HG03469 (cell line): Measurements from ENCODE around the gene HMCN1.

ENCODE experiments used
- ATAC-seq: cut with Tn5 transposase; IDR thresholded peaks from one replicate; pipeline ENCODE4 v1.9.1; 2021; ENCODE audit warnings: mild to moderate bottlenecking, moderate library complexity, moderate number of reproducible peaks; ENCODE audit not compliant: unreplicated experiment

Gene HMCN1

DNA sequence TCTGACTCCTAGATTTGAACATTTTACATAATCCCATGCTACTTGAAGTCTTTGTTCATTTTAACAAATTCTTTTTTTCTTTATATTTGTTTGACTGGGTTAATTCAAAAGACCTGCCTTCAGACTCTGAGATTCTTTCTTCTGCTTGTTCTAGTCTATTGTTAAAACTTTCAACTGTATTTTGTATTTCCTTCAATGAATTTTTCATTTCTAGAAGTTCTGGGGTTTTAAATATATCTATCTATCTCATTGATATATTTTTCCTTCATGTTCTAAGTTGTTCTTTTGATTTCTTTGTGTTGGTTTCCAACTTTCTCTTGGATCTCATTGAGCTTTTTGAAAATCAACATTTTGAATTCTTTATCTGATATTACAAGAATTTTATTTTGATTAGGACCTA lies 64.3 kb downstream of the HMCN1 start:
- ATAC-seq = no peak

DNA sequence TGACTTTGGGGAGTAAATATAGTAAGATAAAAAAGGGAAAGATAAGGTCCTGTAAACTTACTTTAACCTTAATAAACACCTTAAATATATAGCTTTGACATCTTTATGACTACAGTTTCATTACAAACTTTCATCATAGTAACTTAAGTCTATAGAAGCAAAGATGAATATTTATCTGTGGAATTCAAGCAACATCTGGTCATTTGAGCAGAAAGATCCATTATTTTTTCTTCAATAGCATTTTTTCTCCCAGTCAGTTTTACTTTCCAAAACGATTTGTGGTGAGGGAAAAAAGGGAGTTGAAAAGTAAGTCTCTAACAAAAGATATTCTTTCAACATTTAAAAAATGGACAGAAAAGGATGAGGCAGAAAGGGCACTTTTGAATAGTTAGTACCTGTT lies 69.0 kb downstream of the HMCN1 start:
- no peak for ATAC-seq

DNA sequence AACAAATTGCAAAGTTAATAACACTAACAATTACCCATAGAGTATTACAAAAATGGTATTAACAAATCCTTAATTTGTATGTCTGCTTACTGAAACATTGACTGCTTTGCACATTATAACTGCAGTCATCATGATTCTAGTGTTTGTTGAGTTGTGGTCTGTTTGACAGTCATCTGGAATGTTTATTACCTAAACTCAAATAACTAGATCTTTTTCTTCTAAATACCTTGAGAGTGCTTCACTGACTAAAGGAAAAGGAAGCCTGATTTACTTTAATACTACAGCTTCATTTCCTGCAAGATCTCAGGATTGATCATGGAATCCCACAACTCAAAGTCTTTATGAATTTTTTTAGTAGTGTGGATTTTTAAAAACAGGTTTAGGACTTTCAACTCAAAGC lies 70.0 kb downstream of the HMCN1 start:
- no peak for ATAC-seq

DNA sequence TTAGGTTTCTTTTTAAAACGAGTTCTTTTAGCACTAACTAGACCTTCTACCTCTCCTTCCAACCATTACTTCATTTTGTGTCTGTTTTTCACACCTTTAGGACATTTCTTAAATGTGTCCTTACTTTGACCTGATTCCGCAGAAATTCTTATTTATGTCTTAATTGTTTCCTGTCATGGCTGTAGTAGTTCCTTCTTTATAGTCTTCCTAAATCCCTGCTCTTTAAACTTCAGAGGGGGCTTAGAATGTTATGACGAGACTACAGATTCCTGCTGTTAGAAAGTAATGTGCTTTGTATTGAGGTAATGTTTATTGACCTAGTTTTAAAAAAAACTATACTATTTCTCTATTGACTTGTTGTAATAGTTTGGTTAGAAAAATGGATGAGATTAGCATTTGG lies 70.4 kb downstream of the HMCN1 start:
- ATAC-seq = no peak

DNA sequence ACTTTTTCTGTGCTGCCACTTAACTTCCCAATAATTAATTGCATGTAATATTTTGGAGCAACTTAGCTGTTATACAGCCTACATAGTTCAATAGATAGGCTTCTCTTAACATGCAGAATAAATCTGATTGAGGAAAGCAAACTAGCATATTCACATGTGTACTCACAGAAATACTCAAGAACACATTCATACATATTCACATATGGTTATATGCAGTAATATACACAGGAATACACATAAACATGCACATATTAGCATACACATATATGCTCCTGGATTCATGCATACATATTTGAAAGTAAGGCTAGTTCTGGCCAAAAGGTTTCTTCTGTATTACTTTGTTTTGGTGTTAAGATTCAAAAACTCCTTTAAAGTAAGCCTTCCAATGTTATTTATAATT lies 73.1 kb downstream of the HMCN1 start:
- no peak for ATAC-seq

DNA sequence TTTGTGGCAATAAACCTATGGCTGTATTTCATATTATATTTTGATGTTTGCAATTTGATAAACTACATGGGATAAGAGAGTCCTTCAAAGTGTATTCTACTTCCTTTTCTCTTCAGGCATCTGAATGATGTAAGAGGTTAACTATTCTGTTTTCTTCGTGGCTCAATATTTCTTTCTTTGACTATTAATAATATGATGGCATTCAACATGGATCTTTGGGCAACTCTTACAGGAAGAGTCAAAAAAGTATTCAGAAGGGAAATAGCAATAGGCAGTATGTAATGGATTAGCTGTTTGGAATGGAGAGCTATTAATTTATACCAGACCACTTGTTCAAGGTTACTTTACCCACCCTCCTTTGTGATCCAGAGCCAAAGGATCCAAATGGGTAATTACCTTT lies 74.4 kb downstream of the HMCN1 start:
- ATAC-seq = no peak

DNA sequence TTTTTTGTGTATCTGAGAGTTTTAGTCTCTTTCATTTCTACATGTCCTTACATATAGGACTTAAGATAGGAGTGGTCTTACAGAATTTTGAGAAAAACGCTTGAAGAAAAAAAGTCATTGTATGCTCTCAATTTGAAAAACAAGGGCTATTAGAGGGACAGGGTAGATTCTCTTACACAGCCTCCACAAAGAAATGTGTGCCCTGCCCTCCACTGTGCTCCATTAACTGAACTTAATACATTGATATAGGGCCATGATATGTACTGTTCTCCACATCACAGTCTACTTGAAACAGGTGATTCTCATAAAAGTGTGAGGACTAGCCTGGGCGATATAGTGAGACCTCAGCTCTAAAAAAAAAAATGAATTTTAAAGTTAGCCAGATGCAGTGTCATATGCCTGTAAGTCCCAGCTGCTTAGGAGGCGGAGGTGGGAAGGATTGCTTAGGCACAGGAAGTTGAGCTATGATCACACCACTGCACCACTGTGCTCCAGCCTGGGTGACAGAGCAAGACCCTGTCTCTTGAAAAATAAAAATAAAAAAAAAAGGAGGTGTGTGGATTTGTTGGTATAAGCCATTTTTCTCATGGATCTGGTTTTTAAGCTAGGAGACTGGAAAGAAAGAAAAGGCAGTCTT lies 77.0 kb downstream of the HMCN1 start:
- ATAC-seq = no peak

DNA sequence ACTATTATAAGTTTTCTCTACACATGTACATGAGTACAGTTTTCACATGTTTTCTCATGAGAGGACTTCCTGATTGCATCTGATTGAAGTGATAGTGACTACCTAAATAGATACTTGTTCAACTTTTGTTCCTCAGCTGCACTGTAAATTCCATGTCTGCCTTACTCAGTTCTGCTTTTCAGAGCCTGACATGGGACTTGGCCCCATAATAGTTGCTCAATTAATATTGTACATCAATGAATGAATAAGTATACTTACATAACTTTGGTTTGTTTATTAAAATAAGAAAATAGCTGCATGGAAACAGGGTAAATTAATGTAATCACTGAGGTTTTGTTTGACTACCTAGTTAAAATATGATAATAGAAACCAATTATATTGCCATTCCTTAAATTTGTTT lies 78.7 kb downstream of the HMCN1 start:
- ATAC-seq = no peak

DNA sequence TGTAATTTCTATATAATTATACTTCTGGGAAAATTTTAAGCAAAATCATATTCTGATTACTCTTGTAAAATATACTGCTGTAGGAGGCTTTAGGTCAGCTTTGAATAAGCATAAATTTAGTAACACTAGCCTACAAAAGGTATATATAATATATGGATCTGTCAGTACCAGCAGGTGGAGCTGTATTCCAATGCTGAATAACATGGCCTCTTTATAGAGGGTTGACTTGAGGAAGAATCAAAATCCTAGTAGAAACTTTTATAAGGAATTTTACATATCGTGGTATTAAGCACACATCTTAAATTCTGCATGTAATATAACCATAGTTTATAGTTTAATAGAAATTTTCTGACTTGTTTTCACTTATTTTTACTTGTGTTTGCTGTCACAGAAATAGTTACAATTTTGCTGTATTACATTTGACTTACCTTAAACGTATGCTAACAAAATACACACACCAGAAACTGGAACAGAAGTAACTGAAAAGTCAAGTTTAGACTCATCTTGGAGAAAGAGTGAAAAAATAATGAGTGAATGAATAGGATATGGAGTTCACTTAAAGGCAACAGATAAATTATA lies 79.3 kb downstream of the HMCN1 start:
- ATAC-seq = no peak

DNA sequence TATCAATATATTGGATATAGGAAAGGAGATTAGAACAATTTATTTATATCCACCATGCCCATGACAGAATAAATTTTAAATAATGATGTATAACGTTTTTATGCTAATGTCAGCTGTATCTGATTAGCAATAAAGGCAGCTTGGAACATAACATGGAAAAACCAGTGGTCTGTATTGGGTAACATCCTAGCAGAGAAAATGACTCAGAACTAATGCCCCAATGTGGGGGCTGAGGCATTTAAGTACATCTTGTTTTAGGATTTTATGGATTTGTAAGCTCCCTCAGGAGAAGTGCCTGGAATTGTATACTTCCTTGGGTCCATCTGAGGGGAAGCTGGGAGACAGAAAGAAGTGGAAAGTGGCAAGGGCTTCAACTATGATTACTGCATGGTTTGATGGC lies 82.3 kb downstream of the HMCN1 start:
- ATAC-seq = no peak

DNA sequence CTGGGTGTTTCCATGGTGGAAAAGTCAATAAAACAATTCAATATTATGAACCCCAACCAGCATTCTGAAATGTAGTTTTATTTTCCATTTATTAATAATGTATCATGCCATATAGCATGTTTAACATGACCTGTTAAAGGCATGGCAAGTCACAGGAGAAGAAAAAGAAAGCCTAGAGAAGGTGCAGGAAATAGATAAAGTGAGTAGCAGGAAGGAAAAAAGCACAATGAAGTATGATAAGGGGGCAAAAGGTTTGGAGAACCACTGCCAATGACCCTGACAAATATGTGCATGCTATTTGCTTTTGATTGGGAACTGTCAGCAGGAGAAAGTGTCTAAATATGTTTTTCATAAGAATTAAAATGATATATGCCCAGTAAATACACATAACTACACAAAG lies 85.6 kb downstream of the HMCN1 start:
- ATAC-seq = no peak

DNA sequence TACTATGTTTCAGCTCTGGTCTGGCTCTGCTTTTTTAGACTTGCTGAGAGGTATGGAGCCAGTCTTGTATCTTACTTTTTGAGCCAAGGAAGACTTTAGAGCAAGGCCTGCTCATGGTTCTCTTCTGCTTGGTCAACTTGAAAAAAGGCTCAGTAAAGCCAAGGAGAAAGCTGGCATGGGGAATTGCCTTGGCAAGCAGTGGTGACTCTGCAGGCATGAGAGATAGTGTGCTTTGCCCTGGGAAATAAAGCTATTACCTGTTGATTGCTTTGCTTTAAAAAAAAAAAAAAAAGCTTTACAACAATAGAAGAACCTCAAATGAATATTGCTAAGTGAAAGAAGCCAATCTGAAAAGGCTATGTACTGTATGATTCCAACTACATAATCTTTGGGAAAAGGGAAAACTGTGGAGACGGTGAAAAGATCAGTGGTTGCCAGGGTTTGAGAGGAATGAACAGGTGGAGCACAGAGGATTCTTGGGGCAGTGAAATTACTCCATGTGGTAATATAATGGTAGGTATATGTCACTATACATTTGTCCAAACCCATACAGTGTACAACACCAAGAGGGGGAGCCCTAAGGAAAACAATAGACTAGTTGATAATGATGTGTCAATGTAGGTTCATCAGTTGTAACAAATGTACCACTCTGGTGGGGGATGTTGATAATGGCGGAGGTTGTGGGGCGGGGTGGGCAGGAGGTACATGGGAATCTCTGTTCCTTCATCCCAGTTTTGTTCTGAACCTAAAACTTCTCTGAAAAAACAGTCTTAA lies 87.6 kb downstream of the HMCN1 start:
- no peak for ATAC-seq

DNA sequence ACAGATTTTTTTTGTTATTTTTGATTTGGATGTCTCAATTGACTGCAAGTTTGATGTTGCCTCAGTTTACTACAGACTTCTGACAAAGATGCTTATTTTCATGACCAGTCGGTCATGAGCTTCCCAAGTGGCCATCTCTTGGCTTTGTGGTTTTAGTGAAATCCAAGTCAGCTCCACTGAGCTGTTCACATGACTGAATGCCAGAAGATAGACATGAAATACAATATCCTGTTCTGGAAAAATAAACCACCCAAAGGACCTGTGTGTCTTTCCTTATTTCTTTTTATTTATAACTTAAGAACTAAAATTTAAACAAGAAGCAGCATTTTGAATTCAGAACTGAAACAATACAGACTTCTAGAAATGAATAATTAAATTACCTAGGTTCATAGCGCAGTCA lies 89.3 kb downstream of the HMCN1 start:
- ATAC-seq = no peak

DNA sequence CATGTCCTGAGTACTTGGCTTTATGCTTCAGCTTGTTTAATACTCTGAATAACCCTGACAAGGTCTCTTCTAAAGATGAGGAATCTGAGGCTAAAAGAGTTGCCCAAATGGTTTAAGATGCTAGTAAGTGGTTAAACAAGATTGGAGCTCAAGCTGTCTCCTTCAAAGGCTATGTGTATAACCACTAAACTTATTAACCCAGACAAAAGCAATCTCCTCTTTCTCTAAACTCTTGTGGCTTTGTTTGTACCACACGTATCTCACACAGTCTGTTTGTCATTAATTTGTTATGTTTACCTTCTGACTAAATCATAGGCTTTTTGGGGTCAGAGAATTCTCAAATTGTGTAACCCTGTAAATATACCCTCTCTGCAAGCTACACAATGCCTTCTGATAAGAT lies 89.9 kb downstream of the HMCN1 start:
- no peak for ATAC-seq

DNA sequence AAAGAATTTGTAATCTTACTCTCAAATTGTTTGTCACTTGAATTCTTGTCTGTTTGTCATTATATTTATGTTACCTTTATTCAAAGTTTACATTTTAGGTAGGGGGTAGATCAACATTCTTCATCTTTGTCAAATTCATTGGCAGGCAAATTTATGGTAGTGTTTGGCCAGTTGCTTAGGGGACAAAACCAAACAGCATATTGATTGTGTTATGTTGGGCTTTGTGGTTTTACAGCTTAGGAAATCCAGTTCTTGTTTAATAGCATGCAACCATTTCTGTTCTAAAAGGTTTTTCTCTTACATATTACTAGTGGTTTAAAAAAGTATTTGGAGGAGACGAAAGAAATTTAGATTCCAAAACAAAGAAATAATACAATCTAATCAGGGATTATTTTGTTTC lies 91.4 kb downstream of the HMCN1 start:
- ATAC-seq = no peak

DNA sequence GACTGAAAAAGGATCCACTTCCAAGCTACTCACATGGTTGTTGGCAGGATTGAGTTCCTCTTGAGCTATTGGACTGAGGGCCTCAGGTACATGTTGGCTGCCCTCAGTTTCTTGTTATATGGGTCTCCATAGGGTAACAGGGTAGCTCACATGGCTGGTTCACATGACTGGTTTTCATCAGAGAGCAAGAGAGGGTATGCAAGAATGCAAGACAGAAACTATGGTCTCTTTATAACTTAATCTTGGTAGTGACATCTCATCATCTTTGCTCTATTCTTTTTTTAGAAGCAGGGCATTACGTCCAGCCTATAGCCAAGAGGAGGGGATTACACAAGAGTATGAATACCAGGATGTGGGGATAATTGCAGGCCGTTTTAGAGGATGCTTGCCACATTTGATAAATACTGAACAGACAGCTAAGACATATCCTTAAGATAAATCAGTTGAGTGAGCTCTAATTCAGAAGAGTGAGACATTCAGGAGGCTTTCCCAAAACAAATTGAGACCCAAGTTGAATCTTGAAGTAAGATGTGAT lies 100.2 kb downstream of the HMCN1 start:
- ATAC-seq = no peak

DNA sequence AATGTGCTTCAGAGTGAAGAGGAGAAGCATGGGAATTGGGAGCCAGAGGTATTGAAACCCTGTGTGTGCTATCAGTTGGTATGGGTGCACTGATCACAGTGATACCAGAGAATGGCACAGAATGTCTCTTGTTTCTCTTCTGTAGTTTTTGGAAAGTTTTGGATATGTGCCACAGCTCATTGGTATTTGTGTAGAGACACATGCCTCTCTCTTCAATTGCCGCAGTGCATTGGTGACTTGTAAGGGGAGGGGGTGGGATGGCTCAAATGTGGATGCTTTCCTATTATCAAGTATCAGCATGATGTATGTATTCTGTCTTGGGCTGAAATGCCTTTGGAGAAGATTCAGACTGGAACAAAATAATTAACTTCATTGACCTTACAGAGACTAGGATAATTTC lies 101.0 kb downstream of the HMCN1 start:
- ATAC-seq = no peak

DNA sequence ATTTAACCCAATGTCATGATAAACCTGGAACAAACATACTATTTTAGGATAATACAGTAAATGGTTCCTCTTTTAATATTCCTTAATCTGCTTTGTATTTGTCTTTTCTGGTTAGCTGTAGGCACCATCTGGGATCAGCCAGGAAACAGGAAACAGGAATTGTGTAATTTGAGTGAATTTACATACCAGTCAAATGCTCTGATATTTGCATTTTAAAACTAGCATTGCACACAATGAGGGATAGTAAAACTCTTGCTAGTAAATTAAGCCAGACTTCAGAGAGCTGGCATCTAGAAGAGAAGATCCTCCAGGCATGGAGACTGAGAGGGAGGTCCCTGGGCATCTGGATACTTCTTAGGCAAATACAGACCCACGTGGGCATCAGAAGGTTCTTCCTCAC lies 103.5 kb downstream of the HMCN1 start:
- ATAC-seq = no peak

DNA sequence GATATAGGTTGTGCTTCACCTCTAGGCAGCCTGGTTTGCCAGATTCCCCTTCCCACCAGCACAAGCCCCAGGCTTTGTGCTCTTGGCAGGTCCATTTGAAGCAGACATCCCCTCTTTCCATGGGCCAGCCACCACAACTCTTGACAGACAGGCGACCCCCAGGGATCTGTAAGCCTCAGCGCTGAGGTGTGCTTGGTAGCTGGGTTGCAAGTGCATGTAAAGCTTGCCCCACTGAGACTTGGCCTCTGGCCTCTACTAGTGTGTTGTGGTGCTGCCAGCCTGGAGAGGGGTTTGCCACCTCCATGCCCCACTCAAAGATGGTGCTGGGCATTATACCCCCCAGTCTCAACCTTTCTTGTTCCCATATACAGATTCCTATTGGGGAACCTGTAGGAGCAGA lies 103.9 kb downstream of the HMCN1 start:
- ATAC-seq = no peak

DNA sequence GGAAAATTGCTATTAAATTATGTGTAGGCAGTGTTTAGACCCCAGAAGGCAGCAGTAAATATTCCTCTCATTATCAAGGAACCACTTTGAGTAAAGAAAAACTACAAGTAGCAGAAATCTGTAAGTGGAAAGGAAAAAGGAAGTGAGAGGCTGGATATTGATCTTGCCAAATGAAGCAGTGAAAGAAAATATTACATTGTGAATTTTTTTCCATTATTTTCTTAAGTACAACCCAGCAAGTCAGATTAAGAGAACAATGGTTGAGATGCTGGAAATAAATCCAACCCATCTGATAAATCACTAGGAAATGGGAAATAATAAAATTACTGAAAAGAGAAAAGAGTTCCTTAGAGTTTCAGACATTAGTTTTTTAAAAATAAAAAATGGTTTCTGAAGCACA lies 106.7 kb downstream of the HMCN1 start:
- no peak for ATAC-seq

DNA sequence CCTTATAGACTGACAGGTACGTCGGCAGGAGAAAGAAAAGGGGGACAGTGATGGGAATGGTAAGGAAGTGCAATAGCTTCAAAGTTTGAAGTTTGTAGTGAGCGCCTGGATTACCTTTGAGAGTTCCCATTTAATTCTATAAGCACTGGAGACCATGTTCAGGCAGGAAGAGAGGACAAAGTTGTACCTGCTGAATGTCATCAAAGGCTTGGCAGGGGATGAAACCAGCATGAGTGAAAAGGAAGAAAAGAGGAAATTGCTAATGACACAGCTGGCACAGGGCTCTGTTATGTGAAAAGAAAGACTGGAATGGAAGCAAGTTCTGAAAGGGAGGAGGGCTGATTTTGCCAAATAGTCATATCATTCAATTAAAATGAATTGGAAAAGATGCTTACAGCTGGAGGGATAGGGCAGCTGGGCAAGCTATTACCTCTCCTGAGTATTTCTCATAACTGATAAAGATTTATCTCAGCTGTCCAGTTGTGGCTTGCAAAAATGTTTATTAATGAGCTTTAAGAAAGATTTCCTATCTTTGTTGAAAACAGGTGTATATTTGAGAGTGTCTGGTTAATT lies 109.2 kb downstream of the HMCN1 start:
- no peak for ATAC-seq

DNA sequence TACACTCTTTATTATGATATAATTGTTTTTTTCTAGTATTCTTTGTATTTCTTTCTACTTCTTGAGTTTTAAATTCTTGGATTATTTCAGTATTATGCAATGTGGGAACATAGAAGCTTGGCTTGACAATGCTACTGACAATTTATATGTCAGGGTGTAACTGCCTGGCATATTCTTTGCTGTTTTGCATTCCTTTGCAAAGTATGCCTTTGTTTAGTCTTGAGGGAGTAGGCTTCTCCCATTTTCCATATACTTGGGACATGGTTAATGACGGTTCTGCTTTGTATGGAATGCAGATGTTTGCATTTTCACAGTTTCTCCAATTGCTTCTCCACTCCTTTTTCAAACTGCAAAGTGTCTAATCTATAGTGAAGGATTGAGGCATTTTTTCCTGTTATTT lies 109.8 kb downstream of the HMCN1 start:
- no peak for ATAC-seq
